ENCODE data around the gene CCDC15.
"Not testable (repeated sequence)": the region's sequence is repeated elsewhere in the genome, so short reads cannot be mapped to it uniquely, and the experiment has no call there.

CCDC15 gene

GRCh38 chr11:124951341-124951740 is 2.7 kb upstream of the CCDC15 start:
- no peak for TF ChIP-seq SPI1 (IDR thresholded peaks at IDR 0.05; ENCODE audit: low read depth, low read length)
- no peak for TF ChIP-seq POU2F2 (IDR thresholded peaks at IDR 0.05; ENCODE audit: low read depth, low read length)
- no peak for TF ChIP-seq POLR2AphosphoS5 (IDR thresholded peaks at IDR 0.05; ENCODE audit: low read depth, low read length)
- TF ChIP-seq PAX5 (IDR thresholded peaks at IDR 0.05; ENCODE audit: insufficient read depth, low read length, severe bottlenecking), result no peak
- DNase-seq (ENCODE audit: insufficient read length, low spot score) (no peak), FAIRE-seq (no peak)

GRCh38 chr11:124954590-124954955 is 571 bp downstream of the CCDC15 start:
- no peak for TF ChIP-seq SPI1 (IDR thresholded peaks at IDR 0.05; ENCODE audit: low read depth, low read length)
- TF ChIP-seq POU2F2 (IDR thresholded peaks at IDR 0.05; ENCODE audit: low read depth, low read length), result no peak
- no peak for TF ChIP-seq PAX5 (IDR thresholded peaks at IDR 0.05; ENCODE audit: insufficient read depth, low read length, severe bottlenecking)
- TF ChIP-seq POLR2AphosphoS5 (IDR thresholded peaks at IDR 0.05; ENCODE audit: low read depth, low read length), result no peak
- no peak for TF ChIP-seq TAF1 (IDR thresholded peaks at IDR 0.05; ENCODE audit: low read depth, low read length)
- no peak for TF ChIP-seq POLR2A (IDR thresholded peaks at IDR 0.05; ENCODE audit: low read depth, low read length)
- FAIRE-seq (peak; percentile 61), DNase-seq (ENCODE audit: insufficient read length, low spot score) (no peak)

DNA sequence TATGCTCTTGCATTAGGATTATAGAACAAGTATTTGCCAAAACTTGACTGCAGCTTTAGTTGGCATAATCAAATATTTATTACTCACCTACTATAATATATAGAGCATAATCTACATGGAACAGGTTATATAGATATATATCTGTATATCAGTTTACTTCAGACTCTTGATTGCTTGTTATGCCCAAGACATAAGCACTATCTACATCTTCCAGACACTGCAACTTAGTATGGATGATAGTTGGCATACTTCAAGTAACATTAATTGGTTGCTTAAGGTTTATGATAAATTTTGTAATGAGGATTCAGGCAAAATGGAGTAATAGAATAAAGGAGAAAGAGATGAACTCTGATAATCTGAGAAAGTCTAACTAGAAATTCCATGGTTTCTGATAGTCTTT is 1.0 kb downstream of the CCDC15 start:
- TF ChIP-seq POLR2A (IDR thresholded peaks at IDR 0.05; ENCODE audit: low read depth, low read length) (no peak), PAX5 (IDR thresholded peaks at IDR 0.05; ENCODE audit: insufficient read depth, low read length, severe bottlenecking) (no peak), POLR2AphosphoS5 (IDR thresholded peaks at IDR 0.05; ENCODE audit: low read depth, low read length) (no peak), SPI1 (IDR thresholded peaks at IDR 0.05; ENCODE audit: low read depth, low read length) (no peak), POU2F2 (IDR thresholded peaks at IDR 0.05; ENCODE audit: low read depth, low read length) (no peak), TAF1 (IDR thresholded peaks at IDR 0.05; ENCODE audit: low read depth, low read length) (no peak)
- FAIRE-seq (peak; percentile 9), DNase-seq (ENCODE audit: insufficient read length, low spot score) (no peak)

- FAIRE-seq (peak; percentile 89), DNase-seq (ENCODE audit: insufficient read length, low spot score) (peak; percentile 19)
- TF ChIP-seq POLR2A (IDR thresholded peaks at IDR 0.05; ENCODE audit: low read depth, low read length), result no peak
- TF ChIP-seq POLR2AphosphoS5 (IDR thresholded peaks at IDR 0.05; ENCODE audit: low read depth, low read length), result no peak
- TF ChIP-seq POU2F2 (IDR thresholded peaks at IDR 0.05; ENCODE audit: low read depth, low read length), result no peak
- TF ChIP-seq SPI1 (IDR thresholded peaks at IDR 0.05; ENCODE audit: low read depth, low read length), result no peak
- no peak for TF ChIP-seq PAX5 (IDR thresholded peaks at IDR 0.05; ENCODE audit: insufficient read depth, low read length, severe bottlenecking)
- TF ChIP-seq TAF1 (IDR thresholded peaks at IDR 0.05; ENCODE audit: low read depth, low read length), result no peak
These were observed 8.1 kb downstream of the CCDC15 start for GRCh38 chr11:124961972-124962609.

DNA sequence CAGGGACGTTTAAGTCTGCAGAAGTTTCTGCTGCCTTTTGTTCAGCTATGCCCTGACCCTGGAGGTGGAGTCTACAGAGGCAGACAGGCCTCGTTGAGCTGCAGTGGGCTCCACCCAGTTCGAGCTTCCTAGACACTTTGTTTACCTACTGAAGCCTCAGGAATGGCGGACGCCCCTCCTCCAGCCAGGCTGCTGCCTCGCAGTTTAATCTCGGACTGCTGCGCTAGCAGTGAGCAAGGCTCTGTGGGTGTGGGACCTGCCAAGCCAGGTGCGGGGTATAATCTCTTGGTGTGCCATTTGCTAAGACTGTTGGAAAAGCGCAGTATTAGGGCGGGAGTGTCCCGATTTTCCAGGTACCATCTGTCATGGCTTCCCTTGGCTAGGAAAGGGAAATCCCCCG is 14.2 kb downstream of the CCDC15 start:
- not testable (repeated sequence) for FAIRE-seq; DNase-seq (ENCODE audit: insufficient read length, low spot score)

DNA sequence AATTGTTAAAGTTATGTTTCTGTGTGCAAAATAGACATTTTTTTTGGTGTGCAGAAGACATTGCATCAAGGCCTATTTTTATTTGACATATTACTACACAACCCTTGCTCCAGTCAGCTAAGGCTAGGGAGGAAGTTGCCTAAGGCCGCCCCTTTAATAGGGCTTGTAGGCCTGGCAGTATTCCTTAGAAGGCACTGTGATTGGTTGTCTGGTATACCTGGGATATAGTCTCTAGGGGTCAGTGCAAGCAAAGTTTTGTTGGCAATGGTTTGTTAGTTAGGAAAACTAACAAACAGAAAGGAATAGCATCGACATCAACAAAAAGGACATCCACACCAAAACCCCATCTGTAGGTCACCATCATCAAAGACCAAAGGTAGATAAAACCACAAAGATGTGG is 16.9 kb downstream of the CCDC15 start:
- FAIRE-seq, result no peak
- TF ChIP-seq PAX5 (IDR thresholded peaks at IDR 0.05; ENCODE audit: insufficient read depth, low read length, severe bottlenecking) (no peak), POU2F2 (IDR thresholded peaks at IDR 0.05; ENCODE audit: low read depth, low read length) (no peak), TAF1 (IDR thresholded peaks at IDR 0.05; ENCODE audit: low read depth, low read length) (no peak), POLR2AphosphoS5 (IDR thresholded peaks at IDR 0.05; ENCODE audit: low read depth, low read length) (no peak), SPI1 (IDR thresholded peaks at IDR 0.05; ENCODE audit: low read depth, low read length) (no peak), POLR2A (IDR thresholded peaks at IDR 0.05; ENCODE audit: low read depth, low read length) (no peak)

DNA sequence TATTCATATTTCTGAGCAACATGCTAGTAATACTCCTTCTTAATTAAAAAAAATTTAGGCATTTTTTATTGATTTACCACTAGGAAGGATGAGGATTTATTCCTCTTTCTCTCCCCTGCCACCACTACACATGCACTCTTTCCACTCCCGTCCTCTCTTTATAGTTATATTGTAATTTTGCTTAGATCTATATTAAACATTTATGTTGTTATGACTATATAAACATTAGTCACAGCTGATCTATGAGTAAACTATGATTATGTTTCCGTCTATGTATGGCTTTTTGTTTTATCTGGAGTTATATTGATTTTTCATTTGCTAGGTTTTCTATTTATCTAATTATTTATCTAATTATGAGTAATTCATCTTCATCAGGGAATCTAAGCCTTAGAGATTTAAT is 17.8 kb downstream of the CCDC15 start:
- TF ChIP-seq SPI1 (IDR thresholded peaks at IDR 0.05; ENCODE audit: low read depth, low read length), result no peak
- no peak for FAIRE-seq
- no peak for DNase-seq (ENCODE audit: insufficient read length, low spot score)

More for the DNA sequence above, 16.9 kb downstream of the CCDC15 start:
- no peak for DNase-seq (ENCODE audit: insufficient read length, low spot score)

GRCh38 chr11:124976531-124976930 is 22.5 kb downstream of the CCDC15 start:
- TF ChIP-seq TAF1 (IDR thresholded peaks at IDR 0.05; ENCODE audit: low read depth, low read length) (no peak), SPI1 (IDR thresholded peaks at IDR 0.05; ENCODE audit: low read depth, low read length) (no peak), POLR2AphosphoS5 (IDR thresholded peaks at IDR 0.05; ENCODE audit: low read depth, low read length) (no peak), PAX5 (IDR thresholded peaks at IDR 0.05; ENCODE audit: insufficient read depth, low read length, severe bottlenecking) (no peak), POLR2A (IDR thresholded peaks at IDR 0.05; ENCODE audit: low read depth, low read length) (no peak), POU2F2 (IDR thresholded peaks at IDR 0.05; ENCODE audit: low read depth, low read length) (no peak)
- no peak for FAIRE-seq
- no peak for DNase-seq (ENCODE audit: insufficient read length, low spot score)

DNA sequence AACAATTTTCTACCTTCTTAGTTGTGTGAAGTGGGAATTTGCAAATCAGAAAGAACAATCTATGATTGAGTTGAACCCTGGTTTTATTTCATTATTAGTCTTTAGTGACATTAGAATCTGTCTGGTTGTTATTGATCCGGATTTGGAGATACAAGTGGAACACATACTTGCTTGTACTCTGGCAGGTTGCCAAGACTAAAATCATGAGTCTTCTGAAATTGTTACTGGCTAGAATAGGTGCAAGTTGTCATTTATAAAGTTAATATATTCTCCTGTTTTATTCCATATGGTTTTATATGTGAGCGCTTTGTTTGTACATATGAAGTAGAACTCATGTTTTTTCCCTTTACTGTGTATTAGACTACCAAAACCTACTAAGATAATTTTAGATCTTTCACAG is 23.0 kb downstream of the CCDC15 start:
- TF ChIP-seq POLR2A (IDR thresholded peaks at IDR 0.05; ENCODE audit: low read depth, low read length) (no peak), POLR2AphosphoS5 (IDR thresholded peaks at IDR 0.05; ENCODE audit: low read depth, low read length) (no peak), TAF1 (IDR thresholded peaks at IDR 0.05; ENCODE audit: low read depth, low read length) (no peak)
- FAIRE-seq (no peak), DNase-seq (ENCODE audit: insufficient read length, low spot score) (no peak)

GRCh38 chr11:124978316-124978715 is 24.3 kb downstream of the CCDC15 start:
- DNase-seq (ENCODE audit: insufficient read length, low spot score) (no peak), FAIRE-seq (no peak)
- no peak for TF ChIP-seq SPI1 (IDR thresholded peaks at IDR 0.05; ENCODE audit: low read depth, low read length)

- DNase-seq (ENCODE audit: insufficient read length, low spot score) (no peak), FAIRE-seq (no peak)
- TF ChIP-seq TAF1 (IDR thresholded peaks at IDR 0.05; ENCODE audit: low read depth, low read length) (no peak), POLR2AphosphoS5 (IDR thresholded peaks at IDR 0.05; ENCODE audit: low read depth, low read length) (no peak), POU2F2 (IDR thresholded peaks at IDR 0.05; ENCODE audit: low read depth, low read length) (no peak), SPI1 (IDR thresholded peaks at IDR 0.05; ENCODE audit: low read depth, low read length) (no peak), POLR2A (IDR thresholded peaks at IDR 0.05; ENCODE audit: low read depth, low read length) (no peak), PAX5 (IDR thresholded peaks at IDR 0.05; ENCODE audit: insufficient read depth, low read length, severe bottlenecking) (no peak)
These were observed 28.0 kb downstream of the CCDC15 start for GRCh38 chr11:124982043-124982442.

Measured in GM12891 (cell line).